H9 (cell line): ENCODE data around the gene MPZL3. TPM values are rescaled to one million over a fixed set of nuclear protein-coding genes. Genes with fewer than 3 reads are reported as not detected.

Experiments used
- DNase-seq: peaks from one replicate; pipeline ENCODE4 v3.0.0-alpha.2; 2017
- H2AFZ ChIP-seq: one replicate; pipeline ENCODE4 v1.6.1; 2013; ENCODE audit warnings: mild to moderate bottlenecking, low read length, control low read depth, moderate library complexity
- H2AK5ac ChIP-seq: 2 replicates; pipeline ENCODE4 v1.6.1; 2013; ENCODE audit warnings: low read length, control low read depth, mixed read lengths; ENCODE audit not compliant: insufficient read length
- H2BK120ac ChIP-seq: one replicate; pipeline ENCODE4 v1.6.1; 2013; ENCODE audit warnings: low read depth, mild to moderate bottlenecking, low read length, control low read depth, inconsistent platforms; ENCODE audit not compliant: poor library complexity, severe bottlenecking
- H2BK12ac ChIP-seq: 2 replicates; pipeline ENCODE4 v1.6.1; 2013; ENCODE audit warnings: low read length, control low read depth, mixed read lengths, low read depth; ENCODE audit not compliant: insufficient read length
- H2BK15ac ChIP-seq: 2 replicates; pipeline ENCODE4 v1.6.1; 2013; ENCODE audit warnings: low read depth, low read length, control low read depth
- H2BK20ac ChIP-seq: one replicate; pipeline ENCODE4 v1.6.1; 2013; ENCODE audit warnings: low read depth, mild to moderate bottlenecking, low read length, control low read depth, inconsistent platforms; ENCODE audit not compliant: poor library complexity, severe bottlenecking
- H2BK5ac ChIP-seq: 2 replicates; pipeline ENCODE4 v1.6.1; 2013; ENCODE audit warnings: low read length, control low read depth, mixed read lengths; ENCODE audit not compliant: insufficient read length
- H3K14ac ChIP-seq: 2 replicates; pipeline ENCODE4 v1.6.1; 2013; ENCODE audit warnings: low read length, control low read depth; ENCODE audit not compliant: insufficient read depth
- H3K18ac ChIP-seq: 2 replicates; pipeline ENCODE4 v1.6.1; 2013; ENCODE audit warnings: low read depth, mild to moderate bottlenecking, mixed read lengths, low read length, control low read depth; ENCODE audit not compliant: insufficient read length
- H3K23ac ChIP-seq: 2 replicates; pipeline ENCODE4 v1.6.1; 2013; ENCODE audit warnings: low read length, control low read depth, mixed read lengths, low read depth; ENCODE audit not compliant: insufficient read length
- H3K23me2 ChIP-seq: 2 replicates; pipeline ENCODE4 v1.6.1; 2013; ENCODE audit warnings: low read depth, mild to moderate bottlenecking, mixed read lengths, low read length, control low read depth; ENCODE audit not compliant: insufficient read length, poor library complexity, severe bottlenecking
- H3K27ac ChIP-seq: 2 replicates; pipeline ENCODE4 v1.5.1; 2013; ENCODE audit warnings: low read length, control low read depth, mixed read lengths, low read depth; ENCODE audit not compliant: insufficient read length
- H3K27me3 ChIP-seq: 2 replicates; pipeline ENCODE4 v1.6.1; 2013; ENCODE audit warnings: low read length, control low read depth, inconsistent platforms; ENCODE audit not compliant: insufficient read depth
- H3K4ac ChIP-seq: 2 replicates; pipeline ENCODE4 v1.6.1; 2013; ENCODE audit warnings: low read depth, mild to moderate bottlenecking, control low read depth, inconsistent platforms, low read length, moderate library complexity
- H3K4me1 ChIP-seq: 2 replicates; pipeline ENCODE4 v1.6.1; 2013; ENCODE audit warnings: low read length, control low read depth, inconsistent platforms; ENCODE audit not compliant: insufficient read depth
- H3K4me2 ChIP-seq: 2 replicates; pipeline ENCODE4 v1.6.1; 2013; ENCODE audit warnings: low read length, control low read depth, mixed read lengths; ENCODE audit not compliant: insufficient read length, insufficient read depth
- H3K56ac ChIP-seq: 2 replicates; pipeline ENCODE4 v1.6.1; 2013; ENCODE audit warnings: low read depth, mild to moderate bottlenecking, mixed read lengths, low read length, control low read depth; ENCODE audit not compliant: insufficient read length
- H3K79me1 ChIP-seq: 2 replicates; pipeline ENCODE4 v1.6.1; 2013; ENCODE audit warnings: low read depth, mild to moderate bottlenecking, moderate library complexity, low read length, control low read depth, inconsistent platforms; ENCODE audit not compliant: insufficient read depth, poor library complexity, severe bottlenecking
- H3K79me2 ChIP-seq: 2 replicates; pipeline ENCODE4 v1.6.1; 2013; ENCODE audit warnings: low read length, control low read depth, inconsistent platforms; ENCODE audit not compliant: insufficient read depth
- H3K9ac ChIP-seq: 2 replicates; pipeline ENCODE4 v1.6.1; 2013; ENCODE audit warnings: low read length, control low read depth, mixed read lengths; ENCODE audit not compliant: insufficient read length; ENCODE audit errors: extremely low read depth
- H3K9me3 ChIP-seq: one replicate; pipeline ENCODE4 v1.6.1; 2013; ENCODE audit warnings: low read depth, low read length, inconsistent platforms; ENCODE audit not compliant: control insufficient read depth
- H3T11ph ChIP-seq: one replicate; pipeline ENCODE4 v1.6.1; 2013; ENCODE audit warnings: mild to moderate bottlenecking, low read length, control low read depth, inconsistent platforms
- H4K20me1 ChIP-seq: one replicate; pipeline ENCODE4 v1.6.1; 2013; ENCODE audit not compliant: control insufficient read depth, insufficient read length, insufficient read depth
- H4K5ac ChIP-seq: 2 replicates; pipeline ENCODE4 v1.6.1; 2013; ENCODE audit warnings: low read depth, mild to moderate bottlenecking, mixed read lengths, low read length, control low read depth; ENCODE audit not compliant: insufficient read length
- H4K8ac ChIP-seq: replicated peaks from 2 replicates; pipeline ENCODE4 v1.6.1; 2013; ENCODE audit warnings: low read length, control low read depth, mixed read lengths, low read depth; ENCODE audit not compliant: insufficient read length
- H4K91ac ChIP-seq: 2 replicates; pipeline ENCODE4 v1.6.1; 2013; ENCODE audit warnings: low read depth, mild to moderate bottlenecking, moderate library complexity, mixed read lengths, low read length, control low read depth; ENCODE audit not compliant: insufficient read length
- H3K27ac Mint-ChIP-seq, 3 experiments: 2 replicates in 2 of 3; 3 replicates in 1 of 3; pipeline ENCODE4 v1.8.0; 2020 to 2021; ENCODE audit warnings: mixed read lengths in 3 of 3, mild to moderate bottlenecking in 1 of 3, moderate library complexity in 1 of 3
- H3K27me3 Mint-ChIP-seq: 2 replicates; pipeline ENCODE4 v1.8.0; 2021; ENCODE audit warnings: low read depth, mild to moderate bottlenecking, moderate library complexity, mixed read lengths
- H3K36me3 Mint-ChIP-seq, 3 experiments: 2 replicates in 2 of 3; 3 replicates in 1 of 3; pipeline ENCODE4 v1.8.0; 2020 to 2021; ENCODE audit warnings: low read depth in 3 of 3, mixed read lengths in 3 of 3; ENCODE audit not compliant: insufficient read depth in 1 of 3
- H3K4me1 Mint-ChIP-seq, 2 experiments: 2 replicates each; pipeline ENCODE4 v1.8.0; 2020; ENCODE audit warnings: mixed read lengths in 2 of 2
- H3K4me3 Mint-ChIP-seq, 2 experiments: 2 replicates in 1 of 2; 3 replicates in 1 of 2; pipeline ENCODE4 v1.8.0; 2020 to 2021; ENCODE audit warnings: mild to moderate bottlenecking in 2 of 2, mixed read lengths in 2 of 2, moderate library complexity in 1 of 2
- H3K9me3 Mint-ChIP-seq, 2 experiments: 2 replicates in 1 of 2; 3 replicates in 1 of 2; pipeline ENCODE4 v1.8.0; 2020; ENCODE audit warnings: mild to moderate bottlenecking in 2 of 2, mixed read lengths in 2 of 2, moderate library complexity in 1 of 2
- CTCF ChIP-seq: fragments of 200-600 bp; sonication (generic); conservative IDR thresholded peaks from 3 replicates; pipeline ENCODE4 v1.8.0; 2021; ENCODE audit warnings: antibody characterized with exemption, mild to moderate bottlenecking
- WGBS: extraction: QIAGEN DNeasy Blood & Tissue Kit; methylation state at CpG from one replicate; pipeline ENCODE4 v1.1.7; 2013; ENCODE audit warnings: missing lambda C conversion rate, low lambda C conversion rate, mixed read lengths; ENCODE audit not compliant: insufficient read length; ENCODE audit errors: extremely low coverage; 5-methylcytosine and 5-hydroxymethylcytosine counted together
- total RNA-seq: library from RNA; stranded (reverse); gene quantifications from 2 replicates; pipeline ENCODE4 v1.2.1, GENCODE V29; 2021

MPZL3 gene
- total RNA-seq, 1 experiment from 2014 or later: 2.6 TPM

GRCh38 chr11:118216621-118217481, 35.3 kb downstream of the MPZL3 start:
- no peaks in the 10 kb centered on the region for H4K20me1 ChIP-seq
- no peak overlapping the region for H3K27ac ChIP-seq
- Mint-ChIP-seq H3K27ac (no peak overlapping the region), H3K4me1 (peaks cover 29% of the 10 kb centered on the region in 2 experiments), H3K9me3 (peaks cover 0 to 6% of the 10 kb centered on the region in 2 experiments; a peak in 3 of 5 replicates), H3K4me3 (no peak overlapping the region), H3K27me3 (peaks cover 14% of the 10 kb centered on the region), H3K36me3 (peaks cover 0 to 6% (median 0%) of the 10 kb centered on the region in 3 experiments; a peak in 3 of 7 replicates)
- no CpG with 5 or more reads among the region's 11 CpGs for WGBS
- H3K79me2 ChIP-seq: no peaks in the 10 kb centered on the region
- H2BK15ac ChIP-seq: no peak overlapping the region
- no peak overlapping the region for H3K56ac ChIP-seq
- no peak overlapping the region for H3K4ac ChIP-seq
- no peak for DNase-seq
- no peak overlapping the region for H3K14ac ChIP-seq
- no peak overlapping the region for H2BK5ac ChIP-seq
- no peak overlapping the region for H3K18ac ChIP-seq
- no peak overlapping the region for H3K9ac ChIP-seq
- H3K79me1 ChIP-seq: no peaks in the 10 kb centered on the region
- no peak overlapping the region for H4K8ac ChIP-seq
- no peak overlapping the region for H2BK20ac ChIP-seq
- no peak overlapping the region for H3K4me2 ChIP-seq
- peaks cover 18% of the 10 kb centered on the region for H3K4me1 ChIP-seq
- no peaks in the 10 kb centered on the region for H3K23me2 ChIP-seq
- no peaks in the 10 kb centered on the region for H3K27me3 ChIP-seq
- no peaks in the 10 kb centered on the region for H3K9me3 ChIP-seq
- no peak overlapping the region for H4K5ac ChIP-seq
- TF ChIP-seq CTCF: no peak
- H4K91ac ChIP-seq: no peak overlapping the region
- H3K23ac ChIP-seq: no peak overlapping the region
- H2AFZ ChIP-seq: no peak overlapping the region
- H2BK12ac ChIP-seq: no peak overlapping the region
- H2AK5ac ChIP-seq: no peak overlapping the region
- no peak overlapping the region for H2BK120ac ChIP-seq
- no peak overlapping the region for H3T11ph ChIP-seq
